ENCODE data around the gene HK1. TPM values are rescaled to one million over a fixed set of nuclear protein-coding genes. Genes with fewer than 3 reads are reported as not detected.

The HK1 gene
- total RNA-seq, 1 experiment from 2014 or later: 98.8 TPM

GRCh38 chr10:69275444-69275843 lies 2.9 kb upstream of the HK1 start:
- Histone ChIP-seq H2BK120ac (ENCODE audit: low read depth, low read length, poor library complexity, severe bottlenecking) (no peak overlapping the region), H3K79me2 (ENCODE audit: insufficient read depth, low read length) (no peaks in the 10 kb centered on the region), H2BK12ac (ENCODE audit: insufficient read length, low read depth, low read length) (no peak overlapping the region), H3K9me3 (ENCODE audit: control insufficient read depth, low read depth, low read length) (no peaks in the 10 kb centered on the region), H2AK5ac (ENCODE audit: insufficient read length, low read length) (no peak overlapping the region), H3K56ac (ENCODE audit: insufficient read length, low read depth, low read length) (no peak overlapping the region), H4K5ac (ENCODE audit: insufficient read length, low read depth, low read length) (no peak overlapping the region), H3K23me2 (ENCODE audit: insufficient read length, low read depth, low read length, poor library complexity, severe bottlenecking) (no peaks in the 10 kb centered on the region), H3K14ac (ENCODE audit: insufficient read depth, low read length) (no peak overlapping the region), H3K18ac (ENCODE audit: insufficient read length, low read depth, low read length) (no peak overlapping the region), H3K4me2 (ENCODE audit: insufficient read depth, insufficient read length, low read length) (no peak overlapping the region), H3T11ph (ENCODE audit: low read length) (no peak overlapping the region), H3K27me3 (ENCODE audit: insufficient read depth, low read length) (no peaks in the 10 kb centered on the region), H3K4ac (ENCODE audit: low read depth, low read length) (no peak overlapping the region), H3K27ac (ENCODE audit: insufficient read length, low read depth, low read length) (no peak overlapping the region), H2AFZ (ENCODE audit: low read length) (no peak overlapping the region), H2BK20ac (ENCODE audit: low read depth, low read length, poor library complexity, severe bottlenecking) (no peak overlapping the region), H4K91ac (ENCODE audit: insufficient read length, low read depth, low read length) (no peak overlapping the region), H4K20me1 (ENCODE audit: control insufficient read depth, insufficient read depth, insufficient read length) (no peaks in the 10 kb centered on the region), H4K8ac (replicated peaks; ENCODE audit: insufficient read length, low read depth, low read length) (no peak overlapping the region), H3K79me1 (ENCODE audit: insufficient read depth, low read depth, low read length, poor library complexity, severe bottlenecking) (no peaks in the 10 kb centered on the region), H3K9ac (ENCODE audit: extremely low read depth, insufficient read length, low read length) (no peak overlapping the region), H2BK5ac (ENCODE audit: insufficient read length, low read length) (no peak overlapping the region), H3K23ac (ENCODE audit: insufficient read length, low read depth, low read length) (no peak overlapping the region), H2BK15ac (ENCODE audit: low read depth, low read length) (no peak overlapping the region), H3K4me1 (ENCODE audit: insufficient read depth, low read length) (peaks cover 4% of the 10 kb centered on the region; the same call in 1 of the 2 replicates)
- no CpG with 5 or more reads among the region's 1 CpG for WGBS (ENCODE audit: extremely low coverage, insufficient read length, low lambda C conversion rate)
- Mint-ChIP-seq H3K36me3 (ENCODE audit: insufficient read depth in 1 of 3, low read depth in 3 of 3) (no peaks in the 10 kb centered on the region), H3K4me3 (no peak overlapping the region), H3K9me3 (peaks cover 0 to 2% of the 10 kb centered on the region in 2 experiments; a peak in 2 of 5 replicates), H3K27me3 (ENCODE audit: low read depth) (peaks cover 6% of the 10 kb centered on the region), H3K27ac (no peak overlapping the region), H3K4me1 (peaks cover 15 to 16% of the 10 kb centered on the region in 2 experiments)
- no peak for DNase-seq
- TF ChIP-seq CTCF (conservative IDR thresholded peaks at IDR 0.05): no peak

All from H9 (cell line).